Caco-2 (cell line): ENCODE measurements around the gene RAPGEF2. TPM values are rescaled to one million over a fixed set of nuclear protein-coding genes. Genes with fewer than 3 reads are reported as not detected.
"Not testable (repeated sequence)": the region's sequence is repeated elsewhere in the genome, so short reads cannot be mapped to it uniquely, and the experiment has no call there.

Experiments
- BruUV-seq: library from RNA; stranded (reverse); fragments of 400-500 nt; replicated peaks from 2 replicates; lab custom pipeline; 2021; lab: Mats Ljungman, UMichigan
- CTCF ChIA-PET: fragments of 300-600 bp; sonication (Branson Sonifier 250); formaldehyde crosslinking; loops from one replicate; lab custom pipeline; 2022; ENCODE audit warnings: antibody characterized with exemption; lab: Charles Lee
- POLR2A ChIA-PET: fragments of 300-600 bp; sonication (Branson Sonifier 250); formaldehyde crosslinking; loops from one replicate; lab custom pipeline; 2022; ENCODE audit warnings: antibody characterized with exemption; lab: Charles Lee
- DNase-seq, 2 experiments: peaks; one replicate each; pipeline versions ENCODE4 v3.0.0 to v3.0.0-alpha.2; 2020 to 2022
- H3K27me3 ChIP-seq: replicated peaks from 2 replicates; pipeline ENCODE4 v1.6.0; 2011; ENCODE audit warnings: low read length; ENCODE audit not compliant: control insufficient read depth, insufficient read depth
- H3K36me3 ChIP-seq: 2 replicates; pipeline ENCODE4 v1.5.1; 2011; ENCODE audit warnings: low read length; ENCODE audit not compliant: control insufficient read depth, insufficient read depth
- H3K4me1 ChIP-seq: fragments of 250-450 bp; sonication (Bioruptor Pico); 2 replicates; pipeline ENCODE4 v1.5.1; 2020; ENCODE audit warnings: mild to moderate bottlenecking
- H3K4me3 ChIP-seq: 2 replicates; pipeline ENCODE4 v1.5.1; 2011; ENCODE audit warnings: low read depth, mild to moderate bottlenecking, control low read depth, low read length
- H3K9me3 ChIP-seq: fragments of 250-450 bp; sonication (Bioruptor Pico); 2 replicates; pipeline ENCODE4 v1.5.1; 2020; ENCODE audit warnings: mild to moderate bottlenecking, moderate library complexity
- H3K27ac Mint-ChIP-seq: one replicate; pipeline ENCODE4 v1.8.0; 2022; ENCODE audit warnings: mixed read lengths; ENCODE audit not compliant: unreplicated experiment
- H3K27me3 Mint-ChIP-seq: one replicate; pipeline ENCODE4 v1.8.0; 2022; ENCODE audit warnings: mixed read lengths; ENCODE audit not compliant: insufficient read depth, unreplicated experiment
- H3K36me3 Mint-ChIP-seq: one replicate; pipeline ENCODE4 v1.8.0; 2022; ENCODE audit warnings: mild to moderate bottlenecking, mixed read lengths; ENCODE audit not compliant: insufficient read depth, unreplicated experiment
- H3K4me1 Mint-ChIP-seq: one replicate; pipeline ENCODE4 v1.8.0; 2022; ENCODE audit warnings: low read depth, mixed read lengths; ENCODE audit not compliant: unreplicated experiment
- H3K4me3 Mint-ChIP-seq: one replicate; pipeline ENCODE4 v1.8.0; 2022; ENCODE audit warnings: mild to moderate bottlenecking, moderate library complexity, mixed read lengths; ENCODE audit not compliant: unreplicated experiment
- H3K9me3 Mint-ChIP-seq: one replicate; pipeline ENCODE4 v1.8.0; 2022; ENCODE audit warnings: mixed read lengths; ENCODE audit not compliant: unreplicated experiment
- intact Hi-C: fragments of 100-400 bp; cut with micrococcal nuclease; formaldehyde crosslinking; loops from one replicate; pipeline ENCODE4 v1.10.0; 2022; ENCODE audit not compliant: unreplicated experiment
- total RNA-seq: library from RNA; stranded (reverse); gene quantifications from 2 replicates; pipeline ENCODE4 v1.2.3, GENCODE V29; 2022
- TF ChIP-seq, protein P1 (sequence below), 2 experiments: fragments of 200-600 bp in 1 of 2; IDR thresholded peaks; 1 replicate in 1 of 2; 2 replicates in 1 of 2; pipeline versions ENCODE4 v1.5.1 to v1.8.0; 2011 to 2022; ENCODE audit warnings: antibody characterized with exemption in 1 of 2, control low read depth in 1 of 2, inconsistent platforms in 1 of 2, low read depth in 1 of 2, low read length in 1 of 2, mild to moderate bottlenecking in 1 of 2, moderate library complexity in 1 of 2; ENCODE audit not compliant: insufficient read depth in 1 of 2, severe bottlenecking in 1 of 2, unreplicated experiment in 1 of 2

RAPGEF2 gene
- total RNA-seq, 1 experiment from 2014 or later: 67.6 TPM

DNA sequence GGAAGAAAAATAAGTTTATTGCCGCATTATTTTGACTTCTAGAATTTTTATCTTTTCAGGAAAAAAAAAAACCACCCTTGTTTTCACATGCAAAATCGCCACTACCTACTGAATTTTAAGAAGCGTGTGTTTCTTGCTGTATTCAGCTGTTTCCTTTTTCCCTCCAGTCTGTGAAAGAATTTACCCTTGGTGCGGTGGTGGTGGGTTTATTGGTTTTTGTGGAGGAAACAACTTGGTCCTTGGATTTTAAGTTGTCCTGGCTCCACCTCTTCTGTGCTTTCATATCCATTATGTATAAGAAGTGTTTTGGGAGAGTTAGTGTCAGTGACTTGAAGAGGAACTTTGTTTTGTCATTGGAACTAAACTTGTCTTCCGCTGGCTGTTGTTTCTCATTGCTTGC lies 8.1 kb downstream of the RAPGEF2 start:
- Histone ChIP-seq H3K4me1 (peaks cover 11% of the 10 kb centered on the region), H3K36me3 (no peaks in the 10 kb centered on the region), H3K27me3 (no peaks in the 10 kb centered on the region), H3K4me3 (no peak overlapping the region), H3K9me3 (no peaks in the 10 kb centered on the region)
- ChIA-PET POLR2A (no interaction called here), CTCF (no interaction called here)
- TF ChIP-seq, protein P1, sequence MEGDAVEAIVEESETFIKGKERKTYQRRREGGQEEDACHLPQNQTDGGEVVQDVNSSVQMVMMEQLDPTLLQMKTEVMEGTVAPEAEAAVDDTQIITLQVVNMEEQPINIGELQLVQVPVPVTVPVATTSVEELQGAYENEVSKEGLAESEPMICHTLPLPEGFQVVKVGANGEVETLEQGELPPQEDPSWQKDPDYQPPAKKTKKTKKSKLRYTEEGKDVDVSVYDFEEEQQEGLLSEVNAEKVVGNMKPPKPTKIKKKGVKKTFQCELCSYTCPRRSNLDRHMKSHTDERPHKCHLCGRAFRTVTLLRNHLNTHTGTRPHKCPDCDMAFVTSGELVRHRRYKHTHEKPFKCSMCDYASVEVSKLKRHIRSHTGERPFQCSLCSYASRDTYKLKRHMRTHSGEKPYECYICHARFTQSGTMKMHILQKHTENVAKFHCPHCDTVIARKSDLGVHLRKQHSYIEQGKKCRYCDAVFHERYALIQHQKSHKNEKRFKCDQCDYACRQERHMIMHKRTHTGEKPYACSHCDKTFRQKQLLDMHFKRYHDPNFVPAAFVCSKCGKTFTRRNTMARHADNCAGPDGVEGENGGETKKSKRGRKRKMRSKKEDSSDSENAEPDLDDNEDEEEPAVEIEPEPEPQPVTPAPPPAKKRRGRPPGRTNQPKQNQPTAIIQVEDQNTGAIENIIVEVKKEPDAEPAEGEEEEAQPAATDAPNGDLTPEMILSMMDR (IDR thresholded peaks at IDR 0.05; ENCODE audit: insufficient read depth in 1 of 2, low read depth in 1 of 2, low read length in 1 of 2, severe bottlenecking in 1 of 2, unreplicated experiment in 1 of 2): no peak
- Mint-ChIP-seq H3K9me3 (no peaks in the 10 kb centered on the region), H3K27me3 (no peaks in the 10 kb centered on the region), H3K27ac (no peak overlapping the region), H3K4me1 (peaks cover 30% of the 10 kb centered on the region), H3K36me3 (peaks cover 13% of the 10 kb centered on the region), H3K4me3 (no peak overlapping the region)
- DNase-seq: no peak
- intact Hi-C loops: no loop called here
- BruUV-seq: no TSS peak

DNA sequence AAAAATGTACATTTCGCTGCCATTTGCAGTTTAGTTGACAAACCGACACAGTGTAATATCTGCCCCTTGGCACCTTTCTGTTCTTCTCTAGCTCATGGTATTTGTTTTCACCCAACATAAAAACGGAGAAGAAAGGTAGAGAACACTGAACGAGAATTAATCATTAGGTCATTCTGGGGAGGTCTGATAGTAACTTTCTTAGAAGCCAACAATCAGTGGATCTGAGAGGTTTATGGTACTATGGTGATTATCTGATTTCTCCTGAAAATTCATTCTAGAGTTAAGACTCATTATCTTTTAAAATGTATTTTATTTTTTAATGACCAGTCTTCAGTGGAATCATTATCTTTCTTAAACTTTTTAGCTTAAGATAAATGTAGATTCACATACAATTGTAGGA lies 8.5 kb downstream of the RAPGEF2 start:
- intact Hi-C loops: no loop called here
- H3K36me3 Mint-ChIP-seq: peaks cover 12% of the 10 kb centered on the region
- Histone ChIP-seq H3K27me3 (no peaks in the 10 kb centered on the region), H3K4me1 (peaks cover 10% of the 10 kb centered on the region), H3K36me3 (no peaks in the 10 kb centered on the region), H3K4me3 (no peak overlapping the region), H3K9me3 (no peaks in the 10 kb centered on the region)
- CTCF ChIA-PET: no interaction called here
- TF ChIP-seq, protein P1 (IDR thresholded peaks at IDR 0.05; ENCODE audit: insufficient read depth in 1 of 2, low read depth in 1 of 2, low read length in 1 of 2, severe bottlenecking in 1 of 2, unreplicated experiment in 1 of 2): no peak
- H3K4me1 Mint-ChIP-seq: peaks cover 26% of the 10 kb centered on the region
- H3K4me3 Mint-ChIP-seq: no peak overlapping the region
- H3K27me3 Mint-ChIP-seq: no peaks in the 10 kb centered on the region
- POLR2A ChIA-PET: no interaction called here
- DNase-seq: no peak
- no TSS peak for BruUV-seq
- H3K27ac Mint-ChIP-seq: no peak overlapping the region
- H3K9me3 Mint-ChIP-seq: no peaks in the 10 kb centered on the region

GRCh38 chr4:159113366-159113765 lies 10.5 kb downstream of the RAPGEF2 start:
- Mint-ChIP-seq H3K36me3 (peaks cover 12% of the 10 kb centered on the region), H3K4me1 (peaks cover 14% of the 10 kb centered on the region)
- H3K27me3 Mint-ChIP-seq, intact Hi-C loops, H3K9me3 ChIP-seq, H3K4me1 ChIP-seq, BruUV-seq, H3K4me3 ChIP-seq, H3K27me3 ChIP-seq, POLR2A ChIA-PET, H3K9me3 Mint-ChIP-seq, H3K4me3 Mint-ChIP-seq, DNase-seq, H3K36me3 ChIP-seq, CTCF ChIA-PET, H3K27ac Mint-ChIP-seq: not testable (repeated sequence)

GRCh38 chr4:159116098-159116497 lies 13.2 kb downstream of the RAPGEF2 start:
- POLR2A ChIA-PET, H3K4me1 Mint-ChIP-seq, H3K9me3 Mint-ChIP-seq, H3K36me3 ChIP-seq, H3K4me3 ChIP-seq, H3K27me3 ChIP-seq, BruUV-seq, H3K27ac Mint-ChIP-seq, intact Hi-C loops, H3K9me3 ChIP-seq, H3K4me3 Mint-ChIP-seq, CTCF ChIA-PET, H3K27me3 Mint-ChIP-seq, DNase-seq, H3K4me1 ChIP-seq: not testable (repeated sequence)
- peaks cover 14% of the 10 kb centered on the region for H3K36me3 Mint-ChIP-seq

- H3K4me1 ChIP-seq, CTCF ChIA-PET, H3K9me3 Mint-ChIP-seq, H3K9me3 ChIP-seq, H3K36me3 ChIP-seq, BruUV-seq, H3K27me3 Mint-ChIP-seq, H3K27me3 ChIP-seq, intact Hi-C loops, H3K4me3 Mint-ChIP-seq, H3K27ac Mint-ChIP-seq, H3K4me3 ChIP-seq, DNase-seq, POLR2A ChIA-PET, H3K4me1 Mint-ChIP-seq: not testable (repeated sequence)
- peaks cover 14% of the 10 kb centered on the region for H3K36me3 Mint-ChIP-seq
Observed at GRCh38 chr4:159116693-159117092, 13.8 kb downstream of the RAPGEF2 start.
